Activated CD8-positive, alpha-beta memory T cell treated with anti-CD3 and anti-CD28 coated beads for 1 hour (primary cell): Measurements from ENCODE around the gene RAB3GAP2.
A peak's percentile ranks its signal among the peaks of the same experiment; 100 is the strongest.
"Not testable (repeated sequence)": the region's sequence is repeated elsewhere in the genome, so short reads cannot be mapped to it uniquely, and the experiment has no call there.

ENCODE experiments used
- DNase-seq, 2 donors: peaks; one replicate each; pipeline ENCODE4 v3.0.0-alpha.2; 2020; ENCODE audit warnings: low read depth in 1 of 2; ENCODE audit errors: extremely low read depth in 1 of 2

The RAB3GAP2 gene

GRCh38 chr1:220272047-220272840, at the start of gene RAB3GAP2:
Gene RAB3GAP2, minus strand, starts transcription at chr1:220272453. Its CDS starts 116 bp downstream, at chr1:220272337.
- DNase-seq: peak; percentile 92 to 97

GRCh38 chr1:220321758-220322157, 49.5 kb upstream of the RAB3GAP2 start:
- DNase-seq: no peak

- no peak for DNase-seq
These were observed 48.5 kb upstream of the RAB3GAP2 start for GRCh38 chr1:220320709-220321108.

GRCh38 chr1:220318673-220319072, 46.4 kb upstream of the RAB3GAP2 start:
- DNase-seq: no peak

GRCh38 chr1:220317161-220317560, 44.9 kb upstream of the RAB3GAP2 start:
- DNase-seq: no peak

GRCh38 chr1:220316305-220316704, 44.1 kb upstream of the RAB3GAP2 start:
- DNase-seq: no peak

GRCh38 chr1:220315070-220315839, 43.0 kb upstream of the RAB3GAP2 start:
- DNase-seq: no peak

- no peak for DNase-seq
These were observed 41.3 kb upstream of the RAB3GAP2 start for GRCh38 chr1:220313576-220313975.

- not testable (repeated sequence) for DNase-seq
These were observed 37.9 kb upstream of the RAB3GAP2 start for GRCh38 chr1:220310147-220310546.

- no peak for DNase-seq
These were observed 35.4 kb upstream of the RAB3GAP2 start for GRCh38 chr1:220307607-220308006.

- DNase-seq: no peak
These were observed 34.1 kb upstream of the RAB3GAP2 start for GRCh38 chr1:220306339-220306738.

- no peak for DNase-seq
These were observed 31.6 kb upstream of the RAB3GAP2 start for GRCh38 chr1:220303871-220304270.

- DNase-seq: no peak
These were observed 29.4 kb upstream of the RAB3GAP2 start for GRCh38 chr1:220301630-220302029.

GRCh38 chr1:220300442-220301121, 28.3 kb upstream of the RAB3GAP2 start:
- DNase-seq: no peak

GRCh38 chr1:220299337-220299736, 27.1 kb upstream of the RAB3GAP2 start:
- DNase-seq: no peak

- DNase-seq: no peak
These were observed 26.4 kb upstream of the RAB3GAP2 start for GRCh38 chr1:220298470-220299205.

- DNase-seq: no peak
These were observed 24.7 kb upstream of the RAB3GAP2 start for GRCh38 chr1:220296981-220297380.

- DNase-seq: no peak
These were observed 22.6 kb upstream of the RAB3GAP2 start for GRCh38 chr1:220294846-220295301.

GRCh38 chr1:220291580-220291979, 19.3 kb upstream of the RAB3GAP2 start:
- DNase-seq: no peak

- no peak for DNase-seq
These were observed 18.0 kb upstream of the RAB3GAP2 start for GRCh38 chr1:220290140-220290761.
